ENCODE measurements around the gene NPFFR1.

The NPFFR1 gene

GRCh38 chr10:70315276-70315675, 31.5 kb upstream of the NPFFR1 start:
- no peak for DNase-seq (ENCODE audit: low read depth)

GRCh38 chr10:70312972-70313371, 29.2 kb upstream of the NPFFR1 start:
- DNase-seq (ENCODE audit: low read depth), result no peak

- no peak for DNase-seq (ENCODE audit: low read depth)
Observed at GRCh38 chr10:70312249-70312648, 28.4 kb upstream of the NPFFR1 start.

GRCh38 chr10:70311698-70312097, 27.9 kb upstream of the NPFFR1 start:
- no peak for DNase-seq (ENCODE audit: low read depth)

GRCh38 chr10:70309661-70310060, 25.9 kb upstream of the NPFFR1 start:
- DNase-seq (ENCODE audit: low read depth), result no peak

DNA sequence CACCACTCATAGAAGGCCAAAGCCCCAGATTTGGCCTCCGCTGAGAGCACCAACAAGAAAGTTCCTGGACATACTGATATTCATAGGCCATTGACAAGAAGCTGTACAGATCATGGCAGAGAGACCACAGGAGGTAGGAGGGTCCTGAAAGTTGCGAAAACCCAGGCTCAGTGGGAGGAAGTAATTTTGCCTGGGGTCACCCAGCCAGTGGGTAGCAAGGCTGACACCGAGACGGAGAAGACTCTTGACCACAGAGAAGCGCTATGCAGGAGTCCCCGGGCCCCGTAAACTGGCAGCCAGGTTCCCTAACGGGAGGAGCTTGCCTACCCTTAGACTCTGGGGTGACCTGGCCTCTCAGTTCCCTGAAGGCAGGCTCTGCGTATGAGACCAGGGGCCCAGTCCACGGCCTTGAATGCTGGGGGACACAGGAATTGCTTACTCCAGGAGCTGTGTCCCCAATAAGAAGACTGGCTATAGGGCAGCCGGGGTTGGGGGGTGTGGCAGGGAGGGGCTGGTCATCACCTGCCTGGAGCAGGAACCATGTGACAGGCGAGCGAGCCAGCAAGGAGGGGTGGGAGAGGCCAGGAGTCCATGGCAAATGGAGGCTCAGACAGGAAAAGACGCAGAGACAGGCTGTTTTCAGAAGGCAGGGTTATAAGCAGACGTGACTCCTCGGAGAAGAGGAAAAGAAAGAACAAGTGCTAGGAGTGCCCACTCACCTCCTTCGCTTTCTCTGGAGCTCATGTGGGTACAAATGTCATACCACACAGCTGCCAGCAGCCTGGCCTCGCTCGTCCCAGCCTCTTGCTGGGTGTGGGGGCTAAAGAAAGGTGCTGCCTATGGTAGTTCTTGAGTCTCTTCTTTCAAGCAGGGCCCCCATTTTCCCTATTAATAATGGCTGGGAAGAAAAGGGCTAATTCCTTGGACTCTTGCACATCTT, 24.6 kb upstream of the NPFFR1 start:
- no peak for DNase-seq (ENCODE audit: low read depth)

DNA sequence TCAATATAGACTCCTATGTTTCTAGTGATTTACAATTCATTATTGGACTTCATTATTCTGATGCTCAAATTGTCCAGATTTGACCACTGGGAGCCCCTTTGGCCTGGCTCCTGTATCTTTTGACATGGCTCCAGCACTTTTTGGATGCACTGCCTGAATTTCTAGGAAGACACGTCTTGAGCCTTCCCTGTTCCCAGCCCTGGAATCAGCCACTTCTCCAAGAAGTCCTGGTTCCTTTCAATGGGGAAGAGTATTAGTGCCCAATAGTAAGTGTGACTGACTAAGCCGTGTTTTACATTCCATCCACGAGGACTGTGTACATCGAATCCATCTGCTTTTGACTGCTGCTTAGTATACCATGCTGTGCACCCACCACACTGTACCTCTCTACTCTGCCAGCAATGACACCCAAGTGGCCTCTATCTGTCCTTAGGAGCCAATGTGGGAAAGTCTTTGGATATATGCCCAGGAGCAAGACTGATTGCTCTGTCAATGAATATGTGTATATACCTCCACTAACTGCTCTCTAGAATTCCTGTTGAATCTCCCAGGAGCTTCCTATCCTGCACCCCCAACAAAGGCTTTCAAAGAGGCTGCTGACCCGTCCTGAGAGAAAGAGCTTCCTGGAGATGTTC, 23.2 kb upstream of the NPFFR1 start:
- no peak for DNase-seq (ENCODE audit: low read depth)

- no peak for DNase-seq (ENCODE audit: low read depth)
Observed at GRCh38 chr10:70306181-70306705, 22.4 kb upstream of the NPFFR1 start.

DNA sequence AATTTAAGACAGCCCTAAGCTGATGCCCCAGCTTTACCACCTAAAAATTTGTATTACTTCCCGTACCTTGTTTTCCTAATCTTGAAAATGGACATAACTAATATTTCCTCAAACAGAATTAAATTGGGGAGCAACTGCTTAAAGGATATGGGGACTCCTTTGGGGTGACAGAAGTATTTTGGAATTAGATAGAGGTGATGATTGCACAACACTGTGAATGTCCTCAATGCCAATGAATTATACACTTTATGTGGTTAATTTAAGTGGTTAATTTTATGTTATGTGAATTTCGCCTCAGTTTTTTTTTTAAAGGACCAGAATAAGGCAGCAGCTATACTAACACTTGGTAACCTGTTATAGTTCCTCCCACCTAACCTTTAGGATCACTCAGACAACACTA, 19.9 kb upstream of the NPFFR1 start:
- DNase-seq (ENCODE audit: low read depth), result no peak

- no peak for DNase-seq (ENCODE audit: low read depth)
Observed at GRCh38 chr10:70302292-70302691, 18.5 kb upstream of the NPFFR1 start.

- no peak for DNase-seq (ENCODE audit: low read depth)
Observed at GRCh38 chr10:70300908-70301597, 17.2 kb upstream of the NPFFR1 start.

DNA sequence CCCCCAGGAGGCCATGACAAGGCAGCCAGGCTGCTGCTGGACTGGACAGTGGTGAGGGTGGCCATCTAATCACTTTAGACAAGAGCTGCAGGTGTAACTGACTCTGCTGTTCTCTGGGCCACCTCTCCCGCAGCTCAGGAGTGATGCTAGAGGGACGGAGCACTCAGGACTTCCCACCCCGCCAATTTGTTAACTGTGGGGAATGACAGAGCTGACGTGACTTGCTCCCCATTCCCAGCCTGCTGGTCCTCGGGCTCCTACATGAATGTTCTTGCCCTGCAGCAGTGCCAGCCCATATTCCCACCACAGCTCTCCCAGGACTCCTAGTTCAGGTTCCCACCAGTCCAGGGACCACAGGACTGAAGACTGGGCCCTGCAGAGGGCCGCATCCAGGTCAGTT, 16.7 kb upstream of the NPFFR1 start:
- DNase-seq (ENCODE audit: low read depth), result no peak

- DNase-seq (ENCODE audit: low read depth), result no peak
Observed at GRCh38 chr10:70299876-70300275, 16.1 kb upstream of the NPFFR1 start.

GRCh38 chr10:70298393-70298792, 14.6 kb upstream of the NPFFR1 start:
- DNase-seq (ENCODE audit: low read depth), result no peak

DNA sequence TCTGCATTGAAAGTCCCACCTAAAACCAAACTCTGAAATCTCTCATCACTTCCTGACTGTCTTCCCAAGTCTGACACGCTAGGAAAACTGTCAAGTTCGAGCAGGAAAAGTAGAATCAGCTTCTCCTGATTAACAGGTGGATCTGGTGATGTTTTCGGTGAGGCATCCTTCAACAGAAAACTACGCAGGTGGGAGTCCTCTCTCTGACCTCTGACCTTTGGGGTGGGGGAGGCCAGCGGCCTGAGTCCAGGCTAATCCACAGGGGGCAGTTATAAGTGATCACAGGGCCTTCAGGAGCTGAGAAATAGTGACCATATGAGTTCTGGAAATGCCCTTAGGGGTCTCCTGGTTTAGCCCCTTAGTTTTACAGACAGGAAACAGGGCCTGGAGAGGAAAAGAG, 13.4 kb upstream of the NPFFR1 start:
- DNase-seq (ENCODE audit: low read depth), result no peak

DNA sequence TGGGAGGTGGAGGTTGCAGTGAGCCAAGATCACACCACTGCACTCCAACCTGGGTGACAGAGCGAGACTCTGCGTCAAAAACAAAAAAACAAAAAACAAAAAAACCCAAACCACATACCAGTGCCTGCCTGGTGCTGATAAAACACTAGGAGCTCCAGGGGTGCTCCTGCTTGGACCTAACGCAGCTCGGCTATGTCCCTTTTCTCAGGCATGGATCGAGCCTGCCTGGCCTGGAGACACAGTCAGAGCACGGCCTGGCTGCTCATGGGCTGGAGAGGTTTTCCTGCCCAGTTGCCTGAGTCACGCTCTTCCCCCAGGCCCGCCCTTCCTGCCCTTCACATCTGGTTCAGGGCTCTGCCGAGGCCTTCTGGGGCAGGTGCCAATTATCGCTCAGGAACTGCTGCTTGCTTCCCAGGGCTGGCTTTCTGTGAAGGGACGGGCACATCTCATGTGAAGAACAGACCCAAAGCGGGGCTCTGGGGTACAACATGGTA, 12.6 kb upstream of the NPFFR1 start:
- DNase-seq (ENCODE audit: low read depth), result no peak

DNA sequence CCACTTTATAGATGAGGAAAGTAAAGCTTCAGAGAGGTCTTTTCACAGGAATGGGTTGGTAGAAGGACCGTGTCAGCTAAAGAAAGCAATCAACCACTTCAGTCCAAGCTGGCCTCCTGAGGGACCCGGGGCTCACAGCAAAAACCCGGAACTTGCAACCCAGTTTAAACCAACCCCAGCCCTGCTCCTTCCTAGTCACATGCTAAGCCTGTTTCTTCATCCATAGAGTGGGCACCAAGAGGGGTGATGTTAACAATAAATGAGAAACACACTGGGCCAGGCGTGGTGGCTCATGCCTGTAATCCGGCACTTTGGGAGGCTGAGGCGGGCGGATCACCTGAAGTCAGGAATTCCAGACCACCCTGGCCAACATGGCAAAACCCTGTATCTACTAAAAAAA, 12.1 kb upstream of the NPFFR1 start:
- DNase-seq (ENCODE audit: low read depth), result no peak

- DNase-seq (ENCODE audit: low read depth), result no peak
Observed at GRCh38 chr10:70295321-70295720, 11.5 kb upstream of the NPFFR1 start.

DNA sequence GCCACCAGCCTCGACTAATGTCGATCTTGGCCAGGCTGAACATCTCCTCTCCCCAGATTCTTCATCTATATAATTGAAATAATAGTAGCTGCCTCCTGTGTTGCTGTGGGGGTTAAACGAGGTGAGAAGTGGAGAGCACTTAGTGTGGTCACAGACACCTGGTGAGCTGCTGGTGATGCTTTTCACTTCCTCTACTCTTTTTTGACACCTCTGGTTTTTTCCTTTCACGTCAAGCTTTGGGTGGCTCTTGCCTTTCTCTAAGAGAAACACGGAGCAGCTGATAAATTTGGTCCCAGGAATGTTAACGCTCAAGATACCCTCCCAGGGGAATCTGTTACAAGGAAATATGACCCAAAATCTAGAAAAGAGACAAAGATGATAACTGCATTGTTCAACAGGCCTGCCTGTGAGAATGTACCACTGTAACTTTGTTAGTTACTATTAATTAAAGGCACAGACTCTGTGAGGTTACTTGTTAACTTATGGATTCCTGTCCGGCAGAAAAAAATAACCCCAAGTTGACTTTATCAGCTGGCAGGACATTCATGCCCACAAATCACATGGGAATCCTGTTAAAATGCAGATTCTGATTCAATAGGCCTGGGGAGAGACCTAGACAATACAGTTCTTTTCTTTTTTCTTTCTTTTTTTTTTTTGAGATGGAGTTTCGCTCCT, 9.5 kb upstream of the NPFFR1 start:
- no peak for DNase-seq (ENCODE audit: low read depth)

DNA sequence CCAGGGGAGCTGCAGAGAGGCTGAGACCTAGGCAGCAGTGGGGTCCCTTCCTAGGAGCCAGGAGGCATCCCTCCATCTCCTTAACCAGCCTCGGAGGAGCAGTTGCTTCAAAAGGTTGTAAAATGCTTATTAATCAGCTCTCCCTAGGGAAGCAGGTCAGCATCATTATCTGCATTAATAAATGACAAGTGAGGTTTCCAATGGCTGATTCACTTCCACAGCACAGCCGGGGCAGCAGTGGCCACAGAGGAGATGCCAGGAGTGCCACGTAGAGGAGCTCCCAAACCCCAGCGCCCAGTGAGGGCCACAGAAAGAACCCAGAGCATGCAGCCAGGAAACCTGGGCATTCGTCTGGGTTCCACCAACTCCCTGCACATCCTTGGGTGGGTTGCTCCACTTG, 8.2 kb upstream of the NPFFR1 start:
- DNase-seq (ENCODE audit: low read depth), result no peak

- DNase-seq (ENCODE audit: low read depth), result no peak
Observed at GRCh38 chr10:70289739-70290138, 5.9 kb upstream of the NPFFR1 start.

- DNase-seq (ENCODE audit: low read depth), result no peak
Observed at GRCh38 chr10:70286616-70287015, 2.8 kb upstream of the NPFFR1 start.

All from T follicular helper cell (primary cell).